K562 (cell line): ENCODE data around the gene UBXN6. TPM values are rescaled to one million over a fixed set of nuclear protein-coding genes. Genes with fewer than 3 reads are reported as not detected.

Experiments used
- ADNP ChIP-seq: fragments of 200-800 bp; sonication (Bioruptor generic); IDR thresholded peaks from 2 replicates; pipeline ENCODE4 v1.6.1; 2016; ENCODE audit warnings: missing genetic modification characterization, missing compliant biosample characterization
- CREB3L1 ChIP-seq: fragments of 450-650 bp; IDR thresholded peaks from 2 replicates; pipeline ENCODE4 v1.6.1; 2014; ENCODE audit warnings: low read depth, mild to moderate bottlenecking, moderate library complexity, borderline replicate concordance
- DPF2 ChIP-seq: fragments of 450-650 bp; IDR thresholded peaks from 2 replicates; pipeline ENCODE4 v1.6.1; 2016
- ELK1 ChIP-seq: sonication (generic); formaldehyde crosslinking; IDR thresholded peaks from 2 replicates; pipeline ENCODE4 v1.8.1; 2022; ENCODE audit warnings: missing genetic modification reagents
- HIVEP1 ChIP-seq: fragments of 250-450 bp; sonication (Bioruptor Pico); IDR thresholded peaks from 2 replicates; pipeline ENCODE4 v1.4.0; 2020; ENCODE audit warnings: mild to moderate bottlenecking
- HMG20B ChIP-seq: fragments of 250-450 bp; sonication (Bioruptor Pico); IDR thresholded peaks from 2 replicates; pipeline ENCODE4 v1.5.0; 2021; ENCODE audit warnings: mild to moderate bottlenecking
- HNRNPL ChIP-seq: fragments of 200-400 bp; formaldehyde crosslinking; IDR thresholded peaks from 2 replicates; pipeline ENCODE4 v1.6.1; 2017; ENCODE audit warnings: low read depth, mild to moderate bottlenecking, low read length
- LARP7 ChIP-seq: fragments of 450-650 bp; IDR thresholded peaks from 2 replicates; pipeline ENCODE4 v1.6.1; 2016
- MXI1 ChIP-seq: IDR thresholded peaks from 2 replicates; pipeline ENCODE4 v1.6.1; 2011; ENCODE audit warnings: low read depth, mild to moderate bottlenecking, improper control_type of control experiment, low read length
- NELFE ChIP-seq: IDR thresholded peaks from 2 replicates; pipeline ENCODE4 v1.6.1; 2011; ENCODE audit warnings: mild to moderate bottlenecking; ENCODE audit not compliant: insufficient read depth, insufficient read length
- PML ChIP-seq: IDR thresholded peaks from 2 replicates; pipeline ENCODE4 v1.6.1; 2012; ENCODE audit warnings: low read length, inconsistent platforms
- SMAD4 ChIP-seq: fragments of 250-450 bp; sonication (Bioruptor Pico); conservative IDR thresholded peaks from 2 replicates; pipeline ENCODE4 v1.8.0; 2021; ENCODE audit warnings: inconsistent platforms, mild to moderate bottlenecking, moderate library complexity
- TAF15 ChIP-seq: fragments of 200-400 bp; formaldehyde crosslinking; IDR thresholded peaks from 2 replicates; pipeline ENCODE4 v1.6.1; 2017; ENCODE audit warnings: mild to moderate bottlenecking, low read depth, low read length, moderate library complexity
- TEAD2 ChIP-seq: fragments of 450-650 bp; IDR thresholded peaks from 2 replicates; pipeline ENCODE4 v1.6.1; 2016; ENCODE audit warnings: missing genetic modification characterization, control low read depth, missing compliant biosample characterization
- ZBTB33 ChIP-seq: sonication (generic); formaldehyde crosslinking; IDR thresholded peaks from 2 replicates; pipeline ENCODE4 v1.8.1; 2023; ENCODE audit warnings: mild to moderate bottlenecking, missing genetic modification reagents
- ZBTB43 ChIP-seq: sonication (generic); formaldehyde crosslinking; IDR thresholded peaks from 2 replicates; pipeline ENCODE4 v1.8.0; 2023; ENCODE audit warnings: mild to moderate bottlenecking, missing genetic modification reagents
- ZNF184 ChIP-seq: sonication (generic); formaldehyde crosslinking; IDR thresholded peaks from 2 replicates; pipeline ENCODE4 v1.5.0; 2020; ENCODE audit warnings: missing genetic modification reagents
- ZNF224 ChIP-seq: sonication (generic); formaldehyde crosslinking; IDR thresholded peaks from 2 replicates; pipeline ENCODE4 v1.8.0; 2022; ENCODE audit warnings: mild to moderate bottlenecking, missing genetic modification reagents
- ZNF24 ChIP-seq: fragments of 450-650 bp; IDR thresholded peaks from 2 replicates; pipeline ENCODE4 v1.6.1; 2016
- ZNF3 ChIP-seq: fragments of 250-450 bp; sonication (Bioruptor Pico); IDR thresholded peaks from 2 replicates; pipeline ENCODE4 v1.5.0; 2021; ENCODE audit warnings: mild to moderate bottlenecking, moderate library complexity
- ZNF507 ChIP-seq: conservative IDR thresholded peaks from 2 replicates; pipeline ENCODE4 v1.6.1; 2017; ENCODE audit warnings: missing genetic modification characterization, missing compliant biosample characterization
- ZNF740 ChIP-seq, 3 experiments: fragments of 200-800 bp in 1 of 3; sonication (Bioruptor generic) in 1 of 3; sonication (generic) in 1 of 3; formaldehyde crosslinking in 1 of 3; IDR thresholded peaks; 2 replicates each; pipeline versions ENCODE4 v1.6.1 to v1.8.0; 2016 to 2022; ENCODE audit warnings: mild to moderate bottlenecking in 2 of 3, missing compliant biosample characterization in 2 of 3, missing genetic modification characterization in 2 of 3, missing genetic modification reagents in 1 of 3
- ZSCAN29 ChIP-seq: fragments of 450-650 bp; IDR thresholded peaks from 2 replicates; pipeline ENCODE4 v1.6.1; 2017
- polyA plus RNA-seq, 8 experiments: library from polyadenylated mRNA; depleted of rRNA in 4 of 8; stranded (reverse) in 5 of 8; unstranded in 3 of 8; fragments of >200 nt; fragmentation: Nextera tagmentation in 2 of 8; fragmentation: Illumina TruSeq in 1 of 8; extraction: Ambion mirVana in 2 of 8; extraction: Trizol in 1 of 8; gene quantifications; 2 replicates each; pipeline versions ENCODE4 v1.2.1 to v1.2.3, GENCODE V29; 2011 to 2014; ENCODE audit warnings: inconsistent platforms in 1 of 8, missing spikeins in 1 of 8
- total RNA-seq, 7 experiments: library from RNA; depleted of rRNA in 6 of 7; stranded (reverse); fragments of >200 nt in 6 of 7; fragmentation: Illumina TruSeq in 2 of 7; extraction: Trizol in 2 of 7; gene quantifications; 2 replicates each; pipeline versions ENCODE4 v1.2.1 to v1.2.3, GENCODE V29; 2011 to 2021; ENCODE audit warnings: low replicate concordance in 1 of 7

The UBXN6 gene
- total and polyA plus RNA-seq, 9 of the 15 experiments (the other 6 are each of a cell fraction or from before 2014, with no cell fraction given): 0.48 to 90.2 (median 29.5) TPM

GRCh38 chr19:4402171-4403004, 55.2 kb downstream of the UBXN6 start, which contains the start of gene CHAF1A (continued):
- TF ChIP-seq MXI1 (no peak), PML (no peak), ADNP (tag) (no peak), HIVEP1 (no peak), ZBTB33 (CRISPR knock-in tag) (peak; percentile 46; the same call in 1 of the 2 replicates), LARP7 (no peak), CREB3L1 (peak; percentile 99), HNRNPL (no peak), ZNF224 (CRISPR knock-in tag) (no peak), NELFE (no peak), ZNF740 (CRISPR knock-in tag; IDR thresholded peaks at IDR 0.05) (no peak; the same call in 1 of the 2 replicates), ZNF740 (tag; IDR thresholded peaks at IDR 0.05) (no peak), TAF15 (no peak), ZNF3 (CRISPR knock-in tag) (no peak), ZNF24 (peak; percentile 13; the same call in 1 of the 2 replicates), TEAD2 (tag) (no peak), ELK1 (CRISPR knock-in tag) (no peak), HMG20B (CRISPR knock-in tag) (no peak), ZSCAN29 (no peak), ZBTB43 (CRISPR knock-in tag) (no peak), ZNF507 (tag) (no peak), DPF2 (no peak), SMAD4 (peak; percentile 77), ZNF184 (CRISPR knock-in tag) (no peak)
